HepG2 (cell line): ENCODE results near the gene BGN. TPM values are rescaled to one million over a fixed set of nuclear protein-coding genes. Genes with fewer than 3 reads are reported as not detected.

Experiments used
- BRF2 ChIP-seq: sonication (generic); formaldehyde crosslinking; IDR thresholded peaks from 2 replicates; pipeline ENCODE4 v1.8.1; 2022; ENCODE audit warnings: mild to moderate bottlenecking, missing genetic modification reagents
- HCFC1 ChIP-seq: fragments of 150-350 bp; IDR thresholded peaks from 2 replicates; pipeline ENCODE4 v1.6.1; 2014; ENCODE audit warnings: low read depth, low read length
- REXO4 ChIP-seq: sonication (generic); formaldehyde crosslinking; IDR thresholded peaks from 2 replicates; pipeline ENCODE4 v1.8.0; 2022; ENCODE audit warnings: missing genetic modification reagents, mild to moderate bottlenecking, borderline replicate concordance
- YEATS2 ChIP-seq: sonication (generic); formaldehyde crosslinking; IDR thresholded peaks from 2 replicates; pipeline ENCODE4 v1.4.0; 2020; ENCODE audit warnings: missing genetic modification reagents, borderline replicate concordance
- ZNF318 ChIP-seq: sonication (generic); formaldehyde crosslinking; IDR thresholded peaks from 2 replicates; pipeline ENCODE4 v1.4.0; 2020; ENCODE audit warnings: mild to moderate bottlenecking, missing genetic modification reagents
- ZNF430 ChIP-seq: sonication (generic); formaldehyde crosslinking; IDR thresholded peaks from 2 replicates; pipeline ENCODE4 v1.9.0; 2021; ENCODE audit warnings: mild to moderate bottlenecking, missing genetic modification reagents
- ZNF513 ChIP-seq: sonication (generic); formaldehyde crosslinking; conservative IDR thresholded peaks from 2 replicates; pipeline ENCODE4 v1.5.0; 2020; ENCODE audit warnings: missing genetic modification reagents
- polyA plus RNA-seq, 8 experiments: library from polyadenylated mRNA; depleted of rRNA in 3 of 8; stranded (reverse) in 7 of 8; unstranded in 1 of 8; fragments of >200 nt; fragmentation: Illumina TruSeq in 4 of 8; extraction: Trizol in 4 of 8; gene quantifications; 2 replicates each; pipeline versions ENCODE4 v1.2.1 to v1.2.3, GENCODE V29; 2011 to 2016; ENCODE audit warnings: low read depth in 4 of 8, missing spikeins in 1 of 8, mixed read lengths in 1 of 8; ENCODE audit not compliant: insufficient read depth in 1 of 8
- total RNA-seq, 5 experiments: library from RNA; depleted of rRNA; stranded (reverse); fragments of >200 nt; fragmentation: Illumina TruSeq; extraction: Trizol; gene quantifications; 2 replicates each; pipeline ENCODE4 v1.2.3, GENCODE V29; 2016; ENCODE audit warnings: low read depth in 1 of 5
- TF ChIP-seq, protein P1 (sequence below): sonication (generic); formaldehyde crosslinking; IDR thresholded peaks from 2 replicates; pipeline ENCODE4 v1.8.0; 2022; ENCODE audit warnings: missing genetic modification reagents, mild to moderate bottlenecking, inconsistent platforms, borderline replicate concordance

The BGN gene
- total and polyA plus RNA-seq, 2 of the 13 experiments (the other 11 are each of a cell fraction or from before 2014, with no cell fraction given), result 0.18 to 0.63 TPM

DNA sequence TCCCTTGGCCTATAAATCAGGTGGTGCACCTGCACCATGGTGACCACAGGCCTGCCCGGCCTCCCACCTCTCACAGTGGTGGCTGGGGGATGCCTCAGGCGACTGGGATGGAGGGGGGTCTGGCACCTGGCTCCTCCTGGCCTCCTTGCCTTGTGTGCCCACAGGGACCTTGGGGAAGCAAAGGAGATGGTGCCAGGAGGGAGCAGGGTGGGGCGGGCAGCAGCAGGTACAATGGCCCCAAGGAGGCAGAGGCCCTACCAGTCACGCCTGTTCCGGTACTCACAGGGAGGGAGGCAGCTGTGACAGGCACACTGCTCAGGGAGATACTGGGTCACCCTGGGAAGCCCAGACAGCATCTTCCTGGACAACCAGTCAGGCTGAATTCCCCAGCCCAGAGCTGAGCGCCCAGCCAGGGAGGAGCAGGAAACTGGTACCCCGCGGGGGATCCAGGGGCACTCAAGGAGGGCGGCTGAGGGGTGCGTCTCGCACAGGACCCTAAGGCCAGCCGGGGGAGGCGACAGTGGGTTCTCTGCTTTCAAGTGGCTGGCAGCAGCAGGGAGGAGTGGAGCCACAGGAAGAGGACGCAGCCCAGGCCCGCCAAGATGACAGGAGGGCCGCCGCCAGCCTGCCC, 47.7 kb upstream of the BGN start (continued):
- TF ChIP-seq ZNF318 (CRISPR knock-in tag), result no peak
- no peak for TF ChIP-seq HCFC1
- no peak for TF ChIP-seq ZNF513
- TF ChIP-seq REXO4 (CRISPR knock-in tag), result no peak
- no peak for TF ChIP-seq YEATS2 (CRISPR knock-in tag)
- TF ChIP-seq, protein P1, sequence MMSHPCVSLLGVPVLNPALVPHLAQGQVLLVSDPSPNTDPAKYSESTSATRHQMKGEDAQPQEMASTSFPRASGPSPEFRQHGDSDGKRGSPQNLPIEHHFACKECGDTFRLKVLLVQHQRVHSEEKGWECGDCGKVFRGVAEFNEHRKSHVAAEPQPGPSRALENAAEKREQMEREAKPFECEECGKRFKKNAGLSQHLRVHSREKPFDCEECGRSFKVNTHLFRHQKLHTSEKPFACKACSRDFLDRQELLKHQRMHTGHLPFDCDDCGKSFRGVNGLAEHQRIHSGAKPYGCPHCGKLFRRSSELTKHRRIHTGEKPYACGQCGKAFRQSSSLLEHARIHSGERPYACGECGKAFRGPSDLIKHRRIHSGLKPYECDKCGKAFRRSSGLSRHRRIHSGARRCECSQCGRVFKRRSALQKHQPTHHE, result no peak
- TF ChIP-seq ZNF430 (CRISPR knock-in tag), result no peak
- no peak for TF ChIP-seq BRF2
- TF ChIP-seq, all 625 proteins: peak for 0
